ENCODE results near the gene PPARGC1A. TPM values are rescaled to one million over a fixed set of nuclear protein-coding genes. Genes with fewer than 3 reads are reported as not detected.

PPARGC1A gene
- total and polyA plus RNA-seq, 10 of the 15 experiments (the other 5 are each of a cell fraction or from before 2014, with no cell fraction given) = 0.01 to 0.05 (median 0.04) TPM; not detected in 7

GRCh38 chr4:23891064-23891421 is 1.2 kb upstream of the PPARGC1A start (continued):
- TF ChIP-seq IRF3 (IDR thresholded peaks at IDR 0.05) (no peak), NKRF (conservative IDR thresholded peaks at IDR 0.05) (no peak)

DNA sequence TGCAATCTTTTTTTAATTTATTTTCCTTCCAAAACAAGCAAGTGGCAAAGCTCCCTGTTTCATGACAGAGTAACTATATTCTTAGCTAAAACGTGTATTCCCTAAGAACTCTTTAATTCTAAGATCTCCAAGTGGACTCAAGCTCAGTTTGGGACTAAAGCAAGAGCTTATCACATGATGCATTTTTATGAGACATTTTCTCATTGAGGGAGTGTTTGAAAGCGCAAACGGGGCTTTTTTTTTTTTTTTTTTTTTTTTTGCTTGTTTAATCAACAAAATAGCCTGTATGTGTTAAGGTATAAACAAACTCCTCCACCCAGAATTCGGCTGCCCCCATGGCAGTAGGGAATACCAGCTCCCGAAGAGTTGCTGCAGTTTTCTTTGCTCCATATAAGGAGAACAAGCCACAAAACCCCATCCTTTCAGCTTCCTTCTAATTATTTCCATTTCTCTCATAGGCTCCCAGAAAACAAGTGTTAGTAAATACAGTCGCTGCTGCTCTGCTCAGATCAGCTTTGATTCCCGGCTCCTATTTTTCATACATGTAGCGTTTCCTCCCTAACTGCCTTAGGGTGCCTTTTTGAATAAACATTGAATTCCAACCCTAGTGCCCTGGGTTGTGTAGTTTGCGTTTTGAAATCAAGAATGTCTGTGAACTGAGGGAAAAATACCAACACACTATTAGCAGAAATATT is 669 bp upstream of the PPARGC1A start:
- ATAC-seq (no peak), DNase-seq (ENCODE audit: low read depth, low spot score) (no peak), FAIRE-seq (no peak)
- Histone ChIP-seq H2AFZ (ENCODE audit: control insufficient read depth, low read depth, low read length) (no peak overlapping the region), H3K27me3 (replicated peaks in 1 of 2; ENCODE audit: control insufficient read depth in 2 of 2, insufficient read depth in 2 of 2, low read length in 1 of 2) (peaks cover 0 to 1% of the 10 kb centered on the region in 2 experiments; a peak in 1 of 4 replicates), H3K4me2 (ENCODE audit: control insufficient read depth, insufficient read depth) (no peak overlapping the region), H3K36me3 (ENCODE audit: control insufficient read depth in 2 of 2, insufficient read depth in 2 of 2, low read length in 1 of 2) (no peaks in the 10 kb centered on the region), H3K4me1 (ENCODE audit: control insufficient read depth, insufficient read depth, low read length) (no peaks in the 10 kb centered on the region), H3K27ac (ENCODE audit: control insufficient read depth, insufficient read depth) (no peak overlapping the region), H3K4me3 (no peak overlapping the region), H3K9ac (ENCODE audit: control insufficient read depth, insufficient read depth, low read length) (no peak overlapping the region), H3K9me3 (replicated peaks; ENCODE audit: control insufficient read depth, insufficient read depth, low read length) (no peaks in the 10 kb centered on the region), H3K79me2 (ENCODE audit: control insufficient read depth, insufficient read depth, low read length) (no peaks in the 10 kb centered on the region), H4K20me1 (ENCODE audit: control insufficient read depth, insufficient read depth) (no peaks in the 10 kb centered on the region)
- ChIA-PET POLR2A (interaction anchor here (0.6 kb wide), 1 partner anchor 11 kb away, joined by 6 read pairs; no protein-coding TSS in a partner anchor), RAD21 (ENCODE audit: unreplicated experiment) (no interaction called here), CTCF (interaction anchor here (1.3 kb wide), 1 partner anchor 12 kb away, joined by 3 read pairs; no protein-coding TSS in a partner anchor), SMC1A (ENCODE audit: uncharacterized antibody, unreplicated experiment) (interaction anchor here (0.6 to 1.1 kb wide), 2 partner anchors 35 to 1151 kb away, joined by 3 read pairs; no protein-coding TSS in a partner anchor)
- 18% methylated on average over 9 of the region's 9 CpGs for WGBS (ENCODE audit: insufficient coverage, insufficient replicate concordance, low lambda C conversion rate, missing lambda C conversion rate)
- intact Hi-C loops (cut with micrococcal nuclease; ENCODE audit: unreplicated experiment) = no loop called here
- in situ Hi-C loops (cut with MboI) = no loop called here
- no TSS peak for BruUV-seq (replicated peaks)
- TF ChIP-seq CREB1 (IDR thresholded peaks at IDR 0.05; ENCODE audit: low read depth) = no peak
- TF ChIP-seq POLR2AphosphoS2 (IDR thresholded peaks at IDR 0.05; ENCODE audit: low read depth, low read length) = no peak
- TF ChIP-seq LARP7 (IDR thresholded peaks at IDR 0.05) = no peak
- TF ChIP-seq CBX5 (IDR thresholded peaks at IDR 0.05; ENCODE audit: low read depth) = no peak
- no peak for TF ChIP-seq RELA (IDR thresholded peaks at IDR 0.05; ENCODE audit: borderline replicate concordance, partially characterized antibody)
- TF ChIP-seq MTA2 (IDR thresholded peaks at IDR 0.05; ENCODE audit: low read depth) = no peak
- TF ChIP-seq PRDM15 (CRISPR knock-in tag; IDR thresholded peaks at IDR 0.05) = no peak
- TF ChIP-seq FOXM1 (IDR thresholded peaks at IDR 0.05; ENCODE audit: low read depth, low read length) = no peak
- no peak for TF ChIP-seq CEBPZ (IDR thresholded peaks at IDR 0.05; ENCODE audit: low read depth, low read length)
- TF ChIP-seq HDAC2 (IDR thresholded peaks at IDR 0.05) = no peak
